Karpas-422 (cell line): Measurements from ENCODE around the gene ADIPOR1. TPM values are rescaled to one million over a fixed set of nuclear protein-coding genes. Genes with fewer than 3 reads are reported as not detected.
"Not testable (repeated sequence)": the region's sequence is repeated elsewhere in the genome, so short reads cannot be mapped to it uniquely, and the experiment has no call there.

Experiments
- DNase-seq: peaks from one replicate; pipeline ENCODE4 v3.0.0-alpha.2; 2015
- H2AFZ ChIP-seq: fragments of 200-600 bp; sonication (generic); 2 replicates; pipeline ENCODE4 v1.6.1; 2014; ENCODE audit warnings: antibody characterized with exemption, low read length, mixed read lengths
- H3K27ac ChIP-seq: fragments of 200-600 bp; sonication (generic); 2 replicates; pipeline ENCODE4 v1.5.1; 2014; ENCODE audit warnings: mild to moderate bottlenecking, low read length, moderate library complexity
- H3K27me3 ChIP-seq: fragments of 200-600 bp; sonication (generic); 2 replicates; pipeline ENCODE4 v1.6.1; 2014; ENCODE audit warnings: low read length, mixed read lengths
- H3K36me3 ChIP-seq: fragments of 200-600 bp; sonication (generic); 2 replicates; pipeline ENCODE4 v1.6.1; 2014; ENCODE audit warnings: low read length, mixed read lengths; ENCODE audit not compliant: insufficient read depth
- H3K4me1 ChIP-seq: fragments of 200-600 bp; sonication (generic); 2 replicates; pipeline ENCODE4 v1.6.1; 2014; ENCODE audit warnings: mild to moderate bottlenecking, low read length, mixed read lengths
- H3K4me2 ChIP-seq: fragments of 200-600 bp; sonication (generic); 2 replicates; pipeline ENCODE4 v1.6.1; 2014; ENCODE audit warnings: low read length, low read depth, mild to moderate bottlenecking; ENCODE audit not compliant: poor library complexity, severe bottlenecking
- H3K4me3 ChIP-seq: fragments of 200-600 bp; sonication (generic); 2 replicates; pipeline ENCODE4 v1.5.1; 2014; ENCODE audit warnings: mild to moderate bottlenecking, antibody characterized with exemption, low read length, mixed read lengths
- H3K79me2 ChIP-seq: fragments of 200-600 bp; sonication (generic); 2 replicates; pipeline ENCODE4 v1.6.1; 2014; ENCODE audit warnings: mild to moderate bottlenecking, low read length, mixed read lengths
- H3K9ac ChIP-seq: fragments of 200-600 bp; sonication (generic); 2 replicates; pipeline ENCODE4 v1.6.0; 2014; ENCODE audit warnings: low read length
- H3K9me2 ChIP-seq: fragments of 200-600 bp; sonication (generic), shearing (Covaris generic); replicated peaks from 2 replicates; pipeline ENCODE4 v1.6.0; 2014; ENCODE audit warnings: mild to moderate bottlenecking, low read length, moderate library complexity; ENCODE audit not compliant: insufficient read depth
- H3K9me3 ChIP-seq: fragments of 300-700, 200-600 bp; sonication (generic); 2 replicates; pipeline ENCODE4 v1.6.1; 2014; ENCODE audit warnings: low read length, mixed read lengths
- H4K20me1 ChIP-seq: fragments of 200-600 bp; sonication (generic); 2 replicates; pipeline ENCODE4 v1.6.1; 2014; ENCODE audit warnings: mild to moderate bottlenecking, antibody characterized with exemption, low read length, low read depth; ENCODE audit not compliant: insufficient read depth
- total RNA-seq: library from RNA; depleted of rRNA; stranded (reverse); fragments of >200 nt; shearing (Covaris generic); gene quantifications from 2 replicates; pipeline ENCODE4 v1.2.3, GENCODE V29; 2014; ENCODE audit warnings: low replicate concordance; rRNA removed

The ADIPOR1 gene, protein sequence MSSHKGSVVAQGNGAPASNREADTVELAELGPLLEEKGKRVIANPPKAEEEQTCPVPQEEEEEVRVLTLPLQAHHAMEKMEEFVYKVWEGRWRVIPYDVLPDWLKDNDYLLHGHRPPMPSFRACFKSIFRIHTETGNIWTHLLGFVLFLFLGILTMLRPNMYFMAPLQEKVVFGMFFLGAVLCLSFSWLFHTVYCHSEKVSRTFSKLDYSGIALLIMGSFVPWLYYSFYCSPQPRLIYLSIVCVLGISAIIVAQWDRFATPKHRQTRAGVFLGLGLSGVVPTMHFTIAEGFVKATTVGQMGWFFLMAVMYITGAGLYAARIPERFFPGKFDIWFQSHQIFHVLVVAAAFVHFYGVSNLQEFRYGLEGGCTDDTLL
- total RNA-seq, result 88.2 and 123 TPM in 2 replicates

DNA sequence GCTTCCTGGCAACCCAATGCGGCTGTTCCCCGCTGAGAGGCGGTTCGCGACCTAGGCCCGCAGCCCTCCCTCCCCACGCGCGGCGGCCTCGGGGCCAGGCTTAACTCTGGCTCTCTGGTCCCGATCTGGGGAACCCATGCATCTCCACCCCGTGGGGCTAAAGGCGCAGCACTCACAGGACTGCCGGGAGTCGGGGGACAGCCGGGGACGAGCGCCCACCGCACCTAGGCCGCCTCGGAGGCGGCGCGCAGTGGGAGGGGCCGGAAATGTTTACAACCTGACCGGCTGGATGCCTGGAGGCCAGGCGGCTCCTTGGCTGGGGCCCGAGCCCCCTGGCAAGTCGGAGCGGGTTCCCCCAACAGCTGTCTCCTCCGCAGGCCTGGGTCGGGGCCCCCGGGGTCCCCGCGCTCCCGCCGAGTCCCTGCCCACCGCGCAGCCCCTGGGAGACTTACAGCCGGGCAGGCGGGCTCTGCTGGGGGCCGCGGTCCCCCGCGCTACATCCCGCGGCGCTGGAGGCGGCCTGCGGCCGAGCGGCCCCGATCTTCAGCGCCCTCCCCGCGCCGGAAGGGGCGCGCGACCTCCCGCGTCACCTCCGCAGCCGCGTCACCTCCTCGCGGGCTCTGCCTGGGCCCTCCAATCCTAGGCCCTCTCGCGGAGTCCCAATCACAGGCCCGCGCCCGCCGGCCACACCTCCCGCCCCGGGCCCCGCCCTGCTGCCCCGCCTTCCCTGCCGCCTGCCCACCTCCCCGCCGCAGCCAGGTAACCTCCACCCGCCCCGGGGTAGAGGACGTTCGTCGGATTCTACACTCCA lies at the start of gene ADIPOR1:
Gene ADIPOR1 (minus strand): TSS at position 580 of the 811 bp plus-strand sequence. CDS start 7,242 bp downstream, outside the sequence.
- no peaks in the 10 kb centered on the region for H3K9me2 ChIP-seq
- peak within 1 kb of the TSS; percentile 83 for H2AFZ ChIP-seq
- peaks cover 15% of the 10 kb centered on the region; the same call in 1 of the 2 replicates for H4K20me1 ChIP-seq
- H3K36me3 ChIP-seq, result no peaks in the 10 kb centered on the region
- no peak within 1 kb of the TSS for H3K27ac ChIP-seq
- no peaks in the 10 kb centered on the region for H3K27me3 ChIP-seq
- DNase-seq, result peak; percentile 96
- H3K9me3 ChIP-seq, result no peaks in the 10 kb centered on the region
- H3K9ac ChIP-seq, result peak within 1 kb of the TSS; percentile 96
- H3K4me2 ChIP-seq, result peak within 1 kb of the TSS; percentile 82
- H3K4me1 ChIP-seq, result peaks cover 29% of the 10 kb centered on the region
- peak within 1 kb of the TSS; percentile 90 for H3K4me3 ChIP-seq
- peaks cover 51% of the 10 kb centered on the region for H3K79me2 ChIP-seq

DNA sequence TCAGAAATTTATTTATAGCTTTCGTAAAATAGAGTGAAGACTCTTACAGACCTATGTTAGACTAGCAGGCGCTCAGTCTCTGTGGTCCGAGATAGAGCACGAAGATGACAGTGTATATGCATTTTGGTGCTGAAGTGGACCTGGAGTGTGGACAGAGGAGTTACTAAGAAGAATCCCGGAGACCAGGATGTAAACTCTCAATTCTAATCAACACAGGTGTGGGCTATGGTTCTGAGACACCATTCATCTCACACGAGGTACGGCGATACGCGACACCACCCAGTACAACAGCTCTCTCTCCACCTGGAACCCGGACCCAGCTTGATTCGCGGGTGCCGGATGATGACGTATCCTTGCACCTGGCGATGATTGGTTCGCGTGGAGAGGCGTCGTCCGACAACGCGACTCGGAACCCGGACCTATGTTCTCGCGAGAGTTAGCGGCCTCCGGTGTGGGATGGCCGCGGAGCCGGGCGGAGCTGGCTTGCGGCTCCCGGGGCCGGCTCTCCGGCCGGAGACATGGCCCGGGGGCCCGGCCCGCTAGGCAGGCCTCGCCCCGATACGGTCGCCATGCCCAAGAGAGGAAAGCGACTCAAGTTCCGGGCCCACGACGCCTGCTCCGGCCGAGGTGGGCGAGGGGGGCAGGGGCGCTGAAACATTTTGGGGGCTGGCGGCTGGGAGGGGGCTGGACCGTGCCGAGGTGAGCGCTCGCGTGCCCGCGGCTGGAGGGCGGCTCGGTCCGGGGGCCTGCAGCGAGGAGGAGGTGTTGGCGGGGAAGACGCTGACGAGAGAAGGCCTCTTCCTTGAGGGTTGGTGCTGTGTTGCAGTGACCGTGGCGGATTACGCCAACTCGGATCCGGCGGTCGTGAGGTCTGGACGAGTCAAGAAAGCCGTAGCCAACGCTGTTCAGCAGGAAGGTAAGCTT lies 49.1 kb upstream of the ADIPOR1 start, which contains the start of gene TMEM183A:
Gene TMEM183A (plus strand): TSS at position 427 of the 924 bp plus-strand sequence. CDS start 92 bp downstream, at position 519.
- H3K27me3 ChIP-seq, result no peaks in the 10 kb centered on the region
- peaks cover 49% of the 10 kb centered on the region for H3K79me2 ChIP-seq
- H2AFZ ChIP-seq, result peak within 1 kb of the TSS; percentile 24
- 0 out of 2 replicates have a peak, but pooled peaks cover 3% of the 10 kb centered on the region for H4K20me1 ChIP-seq
- H3K9me2 ChIP-seq, result no peaks in the 10 kb centered on the region
- peaks cover 27% of the 10 kb centered on the region for H3K36me3 ChIP-seq
- peak within 1 kb of the TSS; percentile 2; the same call in 1 of the 2 replicates for H3K27ac ChIP-seq
- peaks cover 32% of the 10 kb centered on the region for H3K4me1 ChIP-seq
- DNase-seq, result peak; percentile 99
- peak within 1 kb of the TSS; percentile 94 for H3K9ac ChIP-seq
- H3K4me2 ChIP-seq, result peak within 1 kb of the TSS; percentile 96
- peak within 1 kb of the TSS; percentile 90 for H3K4me3 ChIP-seq
- no peaks in the 10 kb centered on the region for H3K9me3 ChIP-seq

DNA sequence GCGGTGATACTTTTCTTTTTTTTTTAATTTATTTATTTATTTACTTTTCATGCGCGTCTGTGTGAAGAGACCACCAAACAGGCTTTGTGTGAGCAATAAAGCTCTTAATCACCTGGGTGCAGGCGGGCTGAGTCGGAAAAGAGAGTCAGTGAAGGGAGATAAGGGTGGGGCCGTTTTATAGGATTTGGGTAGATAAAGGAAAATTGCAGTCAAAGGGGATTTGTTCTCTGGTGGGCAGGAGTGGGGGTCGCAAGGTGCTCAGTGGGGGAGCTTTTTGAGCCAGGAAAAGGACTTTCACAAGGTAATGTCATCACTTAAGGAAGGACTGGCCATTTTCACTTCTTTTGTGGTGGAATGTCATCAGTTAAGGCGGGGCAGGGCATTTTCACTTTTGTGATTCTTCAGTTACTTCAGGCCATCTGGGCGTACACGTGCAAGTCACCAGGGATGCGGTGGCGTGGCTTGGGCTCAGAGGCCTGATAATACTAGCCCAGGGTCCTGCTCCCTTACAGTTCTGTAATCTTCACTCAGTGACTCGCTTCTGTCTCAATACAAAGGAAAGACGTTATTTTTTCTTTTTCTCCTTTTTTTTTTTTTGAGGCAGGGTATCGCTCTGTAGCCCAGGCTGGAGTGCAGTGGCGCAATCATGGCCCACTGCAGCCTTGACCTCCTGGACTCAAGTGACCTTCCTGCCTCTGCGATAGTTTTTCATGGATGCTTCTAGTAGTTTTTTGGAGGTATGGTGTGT lies 47.5 kb upstream of the ADIPOR1 start:
- not testable (repeated sequence) for H3K9ac ChIP-seq, H3K9me3 ChIP-seq, H3K4me2 ChIP-seq, H3K9me2 ChIP-seq, DNase-seq, H3K4me3 ChIP-seq, H4K20me1 ChIP-seq, H3K27me3 ChIP-seq, H2AFZ ChIP-seq, H3K27ac ChIP-seq
- peaks cover 33% of the 10 kb centered on the region for H3K79me2 ChIP-seq
- peaks cover 27% of the 10 kb centered on the region for H3K4me1 ChIP-seq
- H3K36me3 ChIP-seq, result peaks cover 15% of the 10 kb centered on the region

DNA sequence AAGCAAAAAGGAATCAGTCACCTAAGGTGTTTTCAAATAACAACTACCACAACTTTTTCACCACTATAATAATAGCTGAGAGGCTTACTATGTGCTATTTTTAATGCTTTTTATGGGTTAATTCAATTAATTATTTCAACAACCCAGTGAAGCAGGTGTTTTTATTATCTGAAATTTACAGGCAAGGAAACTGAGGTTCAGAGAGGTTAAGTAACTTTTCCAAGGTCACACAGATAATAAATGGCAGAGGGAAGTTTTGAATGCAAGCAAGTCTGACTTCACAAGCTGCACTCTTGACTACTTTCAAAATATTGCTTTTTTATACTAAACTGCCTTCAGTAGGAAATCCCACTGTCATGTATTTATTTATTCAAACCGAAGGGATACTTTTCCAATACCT lies 44.8 kb upstream of the ADIPOR1 start:
- no peak overlapping the region for H3K9ac ChIP-seq
- no peaks in the 10 kb centered on the region for H3K9me3 ChIP-seq
- DNase-seq, result no peak
- no peak overlapping the region for H2AFZ ChIP-seq
- H3K4me2 ChIP-seq, result no peak overlapping the region
- peaks cover 7% of the 10 kb centered on the region for H3K79me2 ChIP-seq
- H3K27ac ChIP-seq, result no peak overlapping the region
- H3K27me3 ChIP-seq, result no peaks in the 10 kb centered on the region
- no peak overlapping the region for H3K4me3 ChIP-seq
- H3K9me2 ChIP-seq, result no peaks in the 10 kb centered on the region
- H4K20me1 ChIP-seq, result 0 out of 2 replicates have a peak, but pooled peaks cover under 1% of the 10 kb centered on the region
- peaks cover 13% of the 10 kb centered on the region for H3K4me1 ChIP-seq
- H3K36me3 ChIP-seq, result no peaks in the 10 kb centered on the region

DNA sequence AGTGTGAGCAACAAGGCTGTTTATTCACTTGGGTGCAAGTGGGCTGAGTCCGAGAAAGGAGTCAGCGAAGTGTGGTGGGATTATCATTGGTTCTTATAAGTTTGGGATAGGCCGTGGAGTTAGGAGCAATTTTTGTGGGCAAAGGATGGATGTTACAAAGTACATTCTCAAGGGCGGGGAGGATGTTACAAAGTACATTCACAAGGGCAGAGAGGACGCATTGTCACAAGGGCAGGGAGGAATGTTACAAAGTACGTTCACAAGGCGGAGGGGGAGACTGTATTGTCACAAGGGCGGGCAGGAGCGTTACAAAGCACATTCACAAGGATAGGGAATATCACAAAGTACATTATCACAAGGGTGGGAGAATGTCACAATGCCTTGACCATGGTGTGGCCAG lies 43.9 kb upstream of the ADIPOR1 start:
- Histone ChIP-seq H3K79me2 (no peaks in the 10 kb centered on the region), H2AFZ (no peak overlapping the region), H3K27me3 (no peaks in the 10 kb centered on the region), H3K27ac (no peak overlapping the region), H3K9ac (no peak overlapping the region), H3K9me2 (no peaks in the 10 kb centered on the region), H3K9me3 (no peaks in the 10 kb centered on the region), H3K36me3 (no peaks in the 10 kb centered on the region), H3K4me3 (no peak overlapping the region), H3K4me2 (no peak overlapping the region), H3K4me1 (peaks cover 13% of the 10 kb centered on the region), H4K20me1 (no peaks in the 10 kb centered on the region)
- DNase-seq, result no peak

DNA sequence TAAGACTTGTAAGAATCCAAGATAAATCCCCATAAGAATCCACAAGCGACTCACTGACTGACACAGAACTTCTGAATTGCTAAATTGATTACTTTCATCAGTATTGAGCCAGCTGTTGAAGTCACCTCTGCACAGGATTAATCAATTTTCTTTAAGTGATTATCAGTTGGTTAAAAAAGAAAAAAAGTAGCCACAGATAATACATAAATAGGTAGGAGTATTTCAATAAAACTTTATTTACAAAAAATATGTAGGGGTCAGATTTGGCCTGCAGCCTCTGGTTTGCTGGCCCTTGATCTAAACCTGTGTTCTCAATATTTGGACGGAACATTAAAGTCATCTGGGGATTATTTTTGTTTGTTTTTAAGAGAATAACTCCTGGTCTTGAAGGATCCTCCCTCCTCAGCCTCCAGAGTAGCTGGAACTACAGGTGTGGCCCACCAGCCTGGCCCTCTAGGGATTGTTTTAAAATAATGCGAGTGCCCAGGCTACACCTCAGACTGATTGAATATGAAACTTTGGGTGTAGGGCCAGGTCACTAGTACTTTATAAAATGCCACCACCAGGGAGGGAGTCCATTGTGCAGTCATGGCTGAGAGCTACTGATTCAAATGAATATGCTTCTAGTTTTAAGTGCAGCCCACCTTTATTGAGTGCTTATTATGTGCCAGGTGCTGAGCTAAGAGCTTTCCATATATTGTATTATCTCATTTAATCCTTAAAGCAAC lies 42.3 kb upstream of the ADIPOR1 start:
- Histone ChIP-seq H2AFZ (no peak overlapping the region), H3K9me2 (no peaks in the 10 kb centered on the region), H3K79me2 (no peaks in the 10 kb centered on the region), H3K27me3 (no peaks in the 10 kb centered on the region), H3K36me3 (no peaks in the 10 kb centered on the region), H3K4me3 (no peak overlapping the region), H4K20me1 (no peaks in the 10 kb centered on the region), H3K4me2 (no peak overlapping the region), H3K9ac (no peak overlapping the region), H3K27ac (no peak overlapping the region), H3K9me3 (no peaks in the 10 kb centered on the region), H3K4me1 (peaks cover 4% of the 10 kb centered on the region)
- DNase-seq, result no peak
